Measurements from ENCODE around the gene FCN2. TPM values are rescaled to one million over a fixed set of nuclear protein-coding genes. Genes with fewer than 3 reads are reported as not detected.

The FCN2 gene
- total RNA-seq, 1 donor from 2014 or later: not detected

DNA sequence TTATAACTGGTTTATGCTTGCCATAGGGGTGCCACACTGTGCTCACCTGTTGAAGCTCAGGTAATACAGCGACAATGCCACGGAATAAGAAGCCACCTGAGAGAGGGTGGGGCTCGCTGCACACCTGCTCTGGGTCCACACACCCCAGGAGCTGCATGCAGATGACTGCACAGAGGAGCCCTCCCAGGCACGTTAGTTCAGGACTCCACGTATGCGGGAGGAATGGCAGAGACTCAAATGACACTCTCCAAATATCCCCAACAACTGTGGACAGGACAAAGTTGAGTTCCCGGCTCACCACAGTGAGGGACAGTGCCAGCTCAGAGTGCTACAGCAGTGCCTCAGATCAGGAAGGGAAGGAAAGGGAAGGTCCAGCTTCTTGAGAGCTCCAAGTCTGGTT is 42.9 kb downstream of the FCN2 start:
- DNase-seq (ENCODE audit: low spot score in 2 of 2, unreplicated experiment in 2 of 2): no peak
- Mint-ChIP-seq H3K27ac (no peak overlapping the region), H3K27me3 (ENCODE audit: low read depth) (peaks cover 24% of the 10 kb centered on the region), H3K36me3 (no peaks in the 10 kb centered on the region), H3K4me3 (no peak overlapping the region), H3K9me3 (peaks cover 14% of the 10 kb centered on the region), H3K4me1 (no peaks in the 10 kb centered on the region)
- TF ChIP-seq, protein P1, sequence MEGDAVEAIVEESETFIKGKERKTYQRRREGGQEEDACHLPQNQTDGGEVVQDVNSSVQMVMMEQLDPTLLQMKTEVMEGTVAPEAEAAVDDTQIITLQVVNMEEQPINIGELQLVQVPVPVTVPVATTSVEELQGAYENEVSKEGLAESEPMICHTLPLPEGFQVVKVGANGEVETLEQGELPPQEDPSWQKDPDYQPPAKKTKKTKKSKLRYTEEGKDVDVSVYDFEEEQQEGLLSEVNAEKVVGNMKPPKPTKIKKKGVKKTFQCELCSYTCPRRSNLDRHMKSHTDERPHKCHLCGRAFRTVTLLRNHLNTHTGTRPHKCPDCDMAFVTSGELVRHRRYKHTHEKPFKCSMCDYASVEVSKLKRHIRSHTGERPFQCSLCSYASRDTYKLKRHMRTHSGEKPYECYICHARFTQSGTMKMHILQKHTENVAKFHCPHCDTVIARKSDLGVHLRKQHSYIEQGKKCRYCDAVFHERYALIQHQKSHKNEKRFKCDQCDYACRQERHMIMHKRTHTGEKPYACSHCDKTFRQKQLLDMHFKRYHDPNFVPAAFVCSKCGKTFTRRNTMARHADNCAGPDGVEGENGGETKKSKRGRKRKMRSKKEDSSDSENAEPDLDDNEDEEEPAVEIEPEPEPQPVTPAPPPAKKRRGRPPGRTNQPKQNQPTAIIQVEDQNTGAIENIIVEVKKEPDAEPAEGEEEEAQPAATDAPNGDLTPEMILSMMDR (IDR thresholded peaks at IDR 0.05; ENCODE audit: unreplicated experiment): no peak

DNA sequence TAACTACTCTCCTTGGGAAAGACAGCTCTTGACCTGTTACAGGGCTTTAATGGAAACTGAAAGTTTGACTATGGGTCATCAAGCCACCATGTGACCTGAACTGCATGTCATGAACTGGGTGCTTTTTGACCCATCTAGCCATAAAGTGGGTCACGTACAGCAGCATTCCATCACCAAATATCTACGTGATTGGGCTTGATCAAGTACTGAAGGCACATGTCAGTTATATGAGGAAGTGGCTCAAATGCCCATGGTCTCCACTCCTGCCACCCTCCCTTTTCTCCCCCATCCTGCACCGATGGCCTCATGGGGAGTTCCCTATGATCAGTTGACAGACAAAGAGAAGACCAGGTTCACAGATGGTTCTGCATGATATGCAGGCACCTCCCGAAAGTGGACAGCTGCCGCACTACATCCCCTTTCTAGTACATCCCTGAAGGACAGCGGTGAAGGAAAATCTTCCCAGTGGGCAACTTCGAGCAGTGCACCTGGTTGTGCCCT is 44.5 kb downstream of the FCN2 start:
- no peak for DNase-seq (ENCODE audit: low spot score in 2 of 2, unreplicated experiment in 2 of 2)
- H3K4me1 Mint-ChIP-seq: no peaks in the 10 kb centered on the region
- no peaks in the 10 kb centered on the region for H3K36me3 Mint-ChIP-seq
- H3K9me3 Mint-ChIP-seq: no peaks in the 10 kb centered on the region
- TF ChIP-seq, protein P1 (IDR thresholded peaks at IDR 0.05; ENCODE audit: unreplicated experiment): no peak
- H3K4me3 Mint-ChIP-seq: no peak overlapping the region
- peaks cover 28% of the 10 kb centered on the region for H3K27me3 Mint-ChIP-seq (ENCODE audit: low read depth)
- no peak overlapping the region for H3K27ac Mint-ChIP-seq

DNA sequence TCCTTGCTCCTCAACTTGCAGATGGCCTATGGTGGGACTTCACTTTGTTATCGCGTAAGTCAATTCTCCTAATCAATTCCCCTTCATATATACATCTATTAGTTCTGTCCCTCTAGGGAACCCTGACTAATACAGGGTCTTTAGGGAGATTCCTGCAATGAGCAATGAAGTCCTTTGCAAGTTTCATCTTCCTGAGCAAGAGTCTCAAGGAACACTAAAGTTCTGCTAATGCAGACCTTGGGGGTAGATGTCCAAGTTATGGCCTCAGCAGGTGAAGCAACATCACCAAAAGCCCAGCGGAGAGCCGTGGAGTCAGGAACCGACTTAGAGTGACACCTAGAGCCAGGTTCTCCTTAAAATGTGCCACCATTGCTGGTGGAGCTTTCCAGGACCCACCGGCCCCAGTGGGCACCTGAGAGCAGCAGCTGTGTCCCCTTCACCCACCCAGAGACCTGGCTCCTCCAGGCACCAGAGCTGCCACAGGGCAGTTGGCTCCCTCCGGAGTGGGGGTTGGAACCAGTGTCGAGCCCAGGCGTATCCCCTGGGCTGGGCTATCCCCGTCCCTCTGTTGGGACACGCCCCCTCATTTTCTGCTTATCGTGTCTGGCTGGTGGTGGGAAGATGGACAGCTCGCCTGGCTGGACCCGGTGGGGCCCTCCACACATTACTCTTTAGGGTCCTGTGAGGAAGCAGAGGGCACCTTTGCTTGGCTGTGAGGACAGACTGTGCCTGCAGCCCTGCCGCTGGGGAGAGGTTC is 48.0 kb downstream of the FCN2 start:
- Mint-ChIP-seq H3K4me1 (no peaks in the 10 kb centered on the region), H3K9me3 (no peaks in the 10 kb centered on the region), H3K36me3 (no peaks in the 10 kb centered on the region), H3K4me3 (no peak overlapping the region), H3K27ac (no peak overlapping the region), H3K27me3 (ENCODE audit: low read depth) (peaks cover 24% of the 10 kb centered on the region)
- DNase-seq (ENCODE audit: low spot score in 2 of 2, unreplicated experiment in 2 of 2): no peak
- TF ChIP-seq, protein P1 (IDR thresholded peaks at IDR 0.05; ENCODE audit: unreplicated experiment): no peak

DNA sequence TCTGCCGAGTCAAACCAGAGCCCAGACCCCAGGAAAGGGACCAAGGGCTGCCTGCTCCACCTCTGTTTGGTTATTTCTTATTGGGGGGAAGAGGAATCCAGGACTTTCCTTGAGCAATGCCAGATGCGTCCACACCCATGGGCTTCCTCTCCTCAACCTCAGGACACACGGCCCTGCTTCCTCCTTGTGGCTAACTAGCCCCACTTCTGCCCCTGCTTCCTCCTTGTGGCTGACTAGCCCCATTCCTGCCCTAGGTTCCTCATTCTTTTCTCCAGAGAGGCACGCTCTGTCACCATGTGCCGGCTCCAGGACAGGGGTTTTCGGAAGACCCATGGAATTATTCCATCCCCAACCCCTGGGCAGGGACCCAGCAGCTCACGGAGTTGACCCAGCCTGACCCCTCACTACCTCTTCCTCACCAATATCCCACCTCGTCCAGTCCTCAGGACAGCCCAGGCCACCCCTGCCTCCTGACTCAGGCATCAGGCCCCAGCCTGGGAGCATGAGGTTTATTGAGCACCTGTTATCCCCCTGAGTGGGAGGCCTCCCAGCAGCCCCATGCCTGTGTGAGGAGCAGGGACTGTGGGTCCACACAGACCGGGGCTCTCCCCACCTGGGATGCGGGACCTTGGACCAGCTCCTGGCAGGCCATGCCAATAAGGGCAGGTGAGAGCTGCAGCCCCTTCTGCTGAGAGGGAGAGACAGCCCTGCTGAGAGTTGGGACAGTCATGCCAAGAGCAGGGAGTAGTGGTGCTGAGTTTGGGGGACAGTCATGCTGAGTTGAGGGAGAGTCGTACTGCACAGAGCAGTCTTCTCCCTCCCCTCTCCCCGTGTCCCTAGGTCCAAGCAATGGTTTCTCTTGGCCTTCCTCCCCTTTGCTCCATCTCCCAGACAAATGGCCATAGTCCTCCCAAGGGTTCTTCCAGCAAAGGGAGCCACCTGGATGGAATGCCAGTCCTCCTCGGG is 48.9 kb downstream of the FCN2 start:
- TF ChIP-seq, protein P1 (IDR thresholded peaks at IDR 0.05; ENCODE audit: unreplicated experiment): no peak
- Mint-ChIP-seq H3K4me3 (no peak overlapping the region), H3K9me3 (no peaks in the 10 kb centered on the region), H3K27me3 (ENCODE audit: low read depth) (peaks cover 22% of the 10 kb centered on the region), H3K4me1 (no peaks in the 10 kb centered on the region), H3K36me3 (no peaks in the 10 kb centered on the region), H3K27ac (no peak overlapping the region)
- DNase-seq (ENCODE audit: low spot score in 2 of 2, unreplicated experiment in 2 of 2): no peak

DNA sequence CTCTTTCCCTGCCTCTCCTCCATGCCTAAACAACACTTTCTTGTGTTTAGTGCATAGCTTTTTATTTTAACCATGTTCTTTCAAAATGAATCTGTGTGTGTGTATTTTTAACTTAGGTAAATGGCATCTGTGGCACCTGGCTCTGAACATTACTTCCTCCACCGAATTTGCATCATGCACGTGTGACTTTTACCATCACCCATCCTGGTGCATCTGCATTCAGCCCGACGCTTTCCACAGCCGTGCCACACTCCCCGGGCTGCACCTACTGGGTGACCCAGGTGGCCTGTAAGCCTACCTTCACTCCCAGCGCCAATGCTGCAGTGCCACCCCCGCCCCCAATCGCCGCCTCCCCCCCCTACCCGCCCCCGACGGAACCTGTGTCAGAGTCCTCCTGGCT is 49.8 kb downstream of the FCN2 start:
- Mint-ChIP-seq H3K4me3 (no peak overlapping the region), H3K27ac (no peak overlapping the region), H3K4me1 (peaks cover 7% of the 10 kb centered on the region), H3K27me3 (ENCODE audit: low read depth) (peaks cover 20% of the 10 kb centered on the region), H3K36me3 (no peaks in the 10 kb centered on the region), H3K9me3 (no peaks in the 10 kb centered on the region)
- no peak for DNase-seq (ENCODE audit: low spot score in 2 of 2, unreplicated experiment in 2 of 2)
- TF ChIP-seq, protein P1 (IDR thresholded peaks at IDR 0.05; ENCODE audit: unreplicated experiment): no peak

Measured in mesothelial cell of epicardium (in vitro differentiated cells).